Uterus (tissue), 2 donors: Measurements from ENCODE around the gene MAST2.

Experiments used
- CTCF ChIP-seq, 4 experiments: fragments of 200-600 bp in 2 of 4; fragments of 450-650 bp in 2 of 4; sonication (generic) in 2 of 4; IDR thresholded peaks; one replicate each; pipeline ENCODE4 v1.5.1; 2016 to 2019; ENCODE audit warnings: antibody characterized with exemption in 4 of 4, mild to moderate bottlenecking in 2 of 4, moderate library complexity in 1 of 4
- POLR2A ChIP-seq, 2 donors: fragments of 450-650 bp; IDR thresholded peaks; one replicate each; pipeline ENCODE4 v1.6.1; 2016; ENCODE audit warnings: antibody characterized with exemption in 2 of 2, mild to moderate bottlenecking in 1 of 2, moderate library complexity in 1 of 2

GRCh38 chr1:45979074-45979777 is 175.8 kb downstream of the MAST2 start:
- TF ChIP-seq CTCF (IDR thresholded peaks at IDR 0.05) = no peak
- TF ChIP-seq POLR2A (IDR thresholded peaks at IDR 0.05) = no peak
